ENCODE measurements around the gene CCSER1.

The CCSER1 gene

DNA sequence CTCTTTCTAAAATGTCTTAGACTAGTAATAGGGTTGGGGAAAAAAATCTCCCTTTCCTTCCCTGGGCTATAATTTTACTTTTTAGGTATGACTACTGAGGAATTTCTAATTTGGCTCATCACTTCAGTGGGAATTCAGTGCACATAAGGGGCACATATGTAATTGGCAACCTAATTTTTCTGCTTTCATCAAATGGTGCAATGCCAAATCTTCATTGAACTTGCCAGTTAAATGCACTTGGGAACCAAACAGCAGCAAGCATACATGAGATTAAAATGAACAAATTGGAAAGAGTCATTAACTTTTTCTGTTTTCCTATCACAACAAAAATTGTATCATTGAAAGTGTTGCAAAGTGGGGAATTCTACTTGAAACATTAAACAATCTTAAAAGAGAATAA is 2.9 kb upstream of the CCSER1 start:
- DNase-seq (ENCODE audit: extremely low spot score), result no peak
- ChIA-PET CTCF (no interaction called here), POLR2A (no interaction called here)
- TF ChIP-seq, protein P1, sequence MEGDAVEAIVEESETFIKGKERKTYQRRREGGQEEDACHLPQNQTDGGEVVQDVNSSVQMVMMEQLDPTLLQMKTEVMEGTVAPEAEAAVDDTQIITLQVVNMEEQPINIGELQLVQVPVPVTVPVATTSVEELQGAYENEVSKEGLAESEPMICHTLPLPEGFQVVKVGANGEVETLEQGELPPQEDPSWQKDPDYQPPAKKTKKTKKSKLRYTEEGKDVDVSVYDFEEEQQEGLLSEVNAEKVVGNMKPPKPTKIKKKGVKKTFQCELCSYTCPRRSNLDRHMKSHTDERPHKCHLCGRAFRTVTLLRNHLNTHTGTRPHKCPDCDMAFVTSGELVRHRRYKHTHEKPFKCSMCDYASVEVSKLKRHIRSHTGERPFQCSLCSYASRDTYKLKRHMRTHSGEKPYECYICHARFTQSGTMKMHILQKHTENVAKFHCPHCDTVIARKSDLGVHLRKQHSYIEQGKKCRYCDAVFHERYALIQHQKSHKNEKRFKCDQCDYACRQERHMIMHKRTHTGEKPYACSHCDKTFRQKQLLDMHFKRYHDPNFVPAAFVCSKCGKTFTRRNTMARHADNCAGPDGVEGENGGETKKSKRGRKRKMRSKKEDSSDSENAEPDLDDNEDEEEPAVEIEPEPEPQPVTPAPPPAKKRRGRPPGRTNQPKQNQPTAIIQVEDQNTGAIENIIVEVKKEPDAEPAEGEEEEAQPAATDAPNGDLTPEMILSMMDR (IDR thresholded peaks at IDR 0.05; ENCODE audit: control extremely low read depth, extremely low read depth, low read depth, missing control alignments), result no peak

DNA sequence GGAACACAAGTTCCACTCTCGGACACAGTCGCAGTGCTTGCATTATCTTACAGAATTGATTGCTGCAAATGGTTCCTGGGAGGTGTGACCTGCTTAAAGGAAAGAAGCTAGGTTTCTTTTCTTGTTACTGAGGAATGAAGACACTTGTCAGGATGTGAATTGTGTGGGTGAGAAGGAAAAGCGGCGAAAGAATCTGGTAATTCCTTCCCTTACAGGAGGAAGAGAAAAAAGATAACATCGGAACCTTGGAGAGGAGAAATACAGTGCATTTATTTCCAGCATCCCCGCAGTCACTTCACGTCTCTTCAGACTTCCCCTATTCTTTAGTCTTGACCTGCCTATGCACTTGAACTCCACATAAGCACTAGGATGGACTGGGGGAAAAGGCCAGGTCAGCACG is 389 bp upstream of the CCSER1 start:
- CTCF ChIA-PET, result no interaction called here
- POLR2A ChIA-PET, result no interaction called here
- no peak for DNase-seq (ENCODE audit: extremely low spot score)
- TF ChIP-seq, protein P1 (IDR thresholded peaks at IDR 0.05; ENCODE audit: control extremely low read depth, extremely low read depth, low read depth, missing control alignments), result no peak

DNA sequence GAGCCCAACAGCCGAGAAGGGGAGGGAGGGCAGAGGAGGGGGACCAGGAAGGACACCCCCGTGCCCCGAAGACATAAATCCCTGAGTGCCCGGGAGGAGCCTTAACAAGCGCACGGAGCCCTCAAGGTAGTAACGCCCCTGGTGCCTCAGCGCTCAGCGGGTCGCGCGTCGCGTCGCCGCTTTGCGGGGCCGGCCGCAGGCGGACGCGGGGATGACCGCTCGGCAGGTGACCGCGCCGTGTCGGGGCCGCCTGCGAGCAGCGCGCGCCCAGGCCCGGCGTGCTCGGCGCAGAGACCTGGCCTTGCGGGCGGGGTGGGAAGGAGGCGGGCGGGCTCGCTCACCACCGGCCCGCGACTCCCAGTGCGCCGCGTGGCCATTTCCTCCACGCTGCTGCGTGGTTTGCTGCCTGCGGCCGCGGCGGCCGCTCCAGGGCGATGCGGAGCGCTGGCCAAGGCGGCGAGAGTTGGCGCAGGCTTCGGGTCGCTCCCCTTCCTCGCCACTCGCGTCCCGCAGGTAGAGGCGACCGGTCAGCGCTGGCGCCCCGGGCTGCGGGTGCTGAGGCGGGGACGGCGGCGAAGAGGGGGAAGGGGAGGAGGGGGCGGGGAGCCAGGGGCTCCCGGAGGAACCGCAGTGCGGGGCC is 632 bp downstream of the CCSER1 start:
- CTCF ChIA-PET, result no interaction called here
- POLR2A ChIA-PET, result no interaction called here
- TF ChIP-seq, protein P1 (IDR thresholded peaks at IDR 0.05; ENCODE audit: control extremely low read depth, extremely low read depth, low read depth, missing control alignments), result no peak
- DNase-seq (ENCODE audit: extremely low spot score), result peak; percentile 14

DNA sequence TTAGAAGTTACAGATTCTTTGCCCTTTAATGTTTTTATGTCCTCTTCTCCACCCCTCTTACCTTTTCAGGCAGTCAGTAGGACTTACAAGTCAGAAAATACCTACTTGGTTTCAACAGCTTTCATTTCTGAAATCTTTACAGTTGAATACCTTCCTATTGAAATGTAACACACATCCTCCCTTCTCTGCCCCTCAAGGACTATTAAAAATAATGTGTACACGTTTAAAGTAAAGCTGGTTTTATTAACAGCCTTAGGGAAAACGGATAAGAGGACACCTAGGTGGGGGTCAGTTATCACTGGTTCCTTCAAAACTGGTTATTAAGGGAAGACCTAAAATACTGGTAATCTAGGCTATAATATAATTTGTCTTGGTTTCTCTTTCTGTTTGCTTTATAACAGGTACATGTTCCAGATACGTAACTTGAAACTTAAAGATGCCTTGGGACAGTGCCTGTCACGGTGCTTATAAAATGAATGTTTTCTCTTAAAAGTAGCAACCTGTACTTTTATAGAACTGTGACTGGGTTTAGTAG is 1.8 kb downstream of the CCSER1 start:
- DNase-seq (ENCODE audit: extremely low spot score), result no peak
- CTCF ChIA-PET, result no interaction called here
- POLR2A ChIA-PET, result no interaction called here

DNA sequence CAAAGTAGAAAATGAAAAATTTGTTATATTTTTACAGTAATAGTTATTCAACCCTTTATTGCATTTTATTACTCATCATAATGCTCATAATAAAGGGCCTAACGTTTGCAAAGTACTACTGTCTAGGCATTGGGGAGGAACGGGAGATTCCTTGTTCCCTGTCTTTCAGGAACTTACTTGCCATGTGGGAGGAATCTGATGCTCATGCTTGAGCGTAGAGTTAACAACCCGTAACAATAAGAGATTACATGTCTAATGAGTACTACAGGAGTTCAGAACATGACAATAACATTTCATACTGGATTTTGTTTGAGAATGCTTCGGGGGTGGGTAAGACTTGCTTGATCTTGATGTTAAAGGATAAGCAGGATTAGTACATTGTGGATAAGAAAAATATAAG is 2.9 kb downstream of the CCSER1 start:
- TF ChIP-seq, protein P1 (IDR thresholded peaks at IDR 0.05; ENCODE audit: control extremely low read depth, extremely low read depth, low read depth, missing control alignments), result no peak
- no peak for DNase-seq (ENCODE audit: extremely low spot score)
- ChIA-PET CTCF (no interaction called here), POLR2A (no interaction called here)

More for the DNA sequence above, 1.8 kb downstream of the CCSER1 start:
- TF ChIP-seq, protein P1 (IDR thresholded peaks at IDR 0.05; ENCODE audit: control extremely low read depth, extremely low read depth, low read depth, missing control alignments), result no peak

DNA sequence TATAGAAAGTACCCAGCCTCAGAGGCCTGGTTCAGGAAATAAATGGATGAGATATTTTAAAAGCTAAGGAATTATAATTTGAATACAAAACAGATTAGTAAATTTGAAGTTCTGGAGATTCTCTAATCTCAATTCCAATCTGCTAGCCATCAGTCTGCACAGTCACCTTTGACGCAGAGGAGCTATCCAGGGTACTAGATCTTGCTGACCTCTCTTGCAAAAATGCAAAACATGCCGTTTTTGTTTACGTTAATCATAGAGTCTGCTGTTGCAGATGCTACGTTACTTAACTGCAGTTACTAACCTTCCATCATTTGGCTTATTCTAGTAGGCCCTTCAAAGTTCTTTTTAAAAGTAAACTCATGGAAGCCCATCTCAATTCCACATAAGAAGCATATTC is 10.4 kb downstream of the CCSER1 start:
- DNase-seq (ENCODE audit: extremely low spot score), result no peak
- ChIA-PET POLR2A (no interaction called here), CTCF (interaction anchor here (1.2 to 1.6 kb wide), 3 partner anchors 9 to 575 kb away, joined by 3 read pairs; no protein-coding TSS in a partner anchor)
- TF ChIP-seq, protein P1 (IDR thresholded peaks at IDR 0.05; ENCODE audit: control extremely low read depth, extremely low read depth, low read depth, missing control alignments), result no peak
